T-helper 2 cell (primary cell): ENCODE data around the gene ADAMTS16.

Experiments used
- DNase-seq, 5 experiments: peaks; one replicate each; pipeline versions ENCODE4 v3.0.0 to v3.0.0-alpha.2; 2012 to 2022

Gene ADAMTS16

DNA sequence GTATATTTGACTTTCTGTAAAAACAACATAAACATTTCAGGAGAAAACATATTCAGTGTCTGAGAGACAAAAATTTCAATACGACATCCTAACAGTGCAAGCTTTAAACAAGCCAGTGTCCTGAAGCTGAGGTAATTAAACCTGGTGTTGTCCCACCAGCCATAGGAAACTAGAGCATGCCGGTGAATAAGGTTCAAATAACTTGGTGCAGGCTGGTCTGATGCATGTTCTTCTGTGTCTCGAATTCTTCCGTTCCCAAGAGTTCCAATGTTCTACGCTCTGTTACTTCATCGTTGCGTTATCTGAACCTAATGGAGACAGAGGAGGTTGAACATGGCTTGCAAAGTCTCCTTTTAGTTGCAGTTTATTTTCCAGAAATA, 48.9 kb downstream of the ADAMTS16 start:
- DNase-seq = no peak

DNA sequence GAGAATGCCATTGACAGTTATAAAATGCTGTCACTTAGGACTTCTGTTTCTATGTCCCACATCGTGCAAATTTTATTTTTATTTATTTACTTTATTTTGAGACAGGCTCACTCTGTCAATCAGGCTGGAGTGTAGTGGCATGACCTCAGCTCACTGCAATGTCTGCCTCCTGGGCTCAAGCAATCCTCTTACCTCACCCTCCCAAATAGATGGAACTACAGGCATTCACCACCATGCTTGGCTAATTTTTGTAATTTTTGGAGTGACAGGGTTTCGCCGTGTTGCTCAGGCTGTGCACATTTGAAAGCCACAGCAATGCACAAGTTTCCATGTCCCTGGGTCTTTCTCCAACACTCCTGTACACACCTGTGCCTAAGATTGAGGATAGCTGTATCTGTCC, 51.8 kb downstream of the ADAMTS16 start:
- no peak for DNase-seq

DNA sequence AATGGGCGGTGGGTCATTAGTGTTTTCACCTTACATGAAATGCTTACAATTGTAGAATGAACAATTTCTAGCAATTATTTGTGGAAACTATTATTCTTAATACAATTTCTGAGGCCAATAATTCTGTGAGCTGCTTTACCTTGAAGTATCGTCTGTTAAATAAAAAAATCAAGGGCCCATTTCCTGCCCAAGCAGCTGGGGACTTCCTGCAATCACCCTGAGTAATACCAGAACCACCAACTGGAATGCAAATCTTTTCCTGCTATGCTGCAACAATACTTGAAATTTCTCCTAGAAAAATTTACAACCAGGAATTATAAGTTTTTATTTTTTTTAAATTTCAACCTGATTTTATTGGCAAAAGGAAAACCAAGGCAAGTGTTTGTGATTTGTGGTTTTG, 52.6 kb downstream of the ADAMTS16 start:
- DNase-seq = no peak

DNA sequence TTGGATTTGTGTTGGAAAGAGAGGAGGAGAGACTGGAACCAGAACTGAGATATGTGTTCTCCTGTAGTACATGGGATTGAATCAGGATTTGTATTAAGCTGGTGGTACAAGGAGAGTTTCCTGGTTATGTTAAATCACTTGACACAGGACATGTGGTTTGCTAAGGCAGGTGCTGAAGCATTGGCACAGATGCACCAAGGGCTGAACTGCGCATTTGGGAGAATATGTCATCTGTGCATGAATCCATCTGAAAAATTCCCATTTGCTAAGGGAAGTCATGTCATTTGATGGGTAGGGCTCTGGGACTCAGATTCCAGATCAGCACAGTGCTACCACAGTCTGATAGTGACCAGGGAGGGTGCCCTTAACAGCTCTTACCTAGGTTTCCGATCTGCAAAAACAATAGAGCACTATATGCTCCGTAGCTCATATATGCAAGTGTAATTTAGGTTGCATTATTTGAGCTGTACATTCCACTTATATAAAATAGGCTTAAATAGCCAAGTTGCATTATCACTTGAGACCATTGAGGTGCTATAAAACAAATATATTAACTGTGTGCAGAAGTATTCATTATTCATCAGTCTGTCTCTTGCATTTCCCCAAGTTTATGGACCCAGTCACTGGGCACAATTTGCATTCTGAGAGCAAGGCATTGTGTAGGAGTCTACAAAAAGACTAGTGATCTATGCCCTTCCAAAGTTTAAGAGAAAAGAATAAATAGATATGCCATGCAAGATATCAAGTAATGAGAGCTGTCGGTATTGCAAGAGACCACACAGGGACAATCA, 55.2 kb downstream of the ADAMTS16 start:
- DNase-seq = no peak

DNA sequence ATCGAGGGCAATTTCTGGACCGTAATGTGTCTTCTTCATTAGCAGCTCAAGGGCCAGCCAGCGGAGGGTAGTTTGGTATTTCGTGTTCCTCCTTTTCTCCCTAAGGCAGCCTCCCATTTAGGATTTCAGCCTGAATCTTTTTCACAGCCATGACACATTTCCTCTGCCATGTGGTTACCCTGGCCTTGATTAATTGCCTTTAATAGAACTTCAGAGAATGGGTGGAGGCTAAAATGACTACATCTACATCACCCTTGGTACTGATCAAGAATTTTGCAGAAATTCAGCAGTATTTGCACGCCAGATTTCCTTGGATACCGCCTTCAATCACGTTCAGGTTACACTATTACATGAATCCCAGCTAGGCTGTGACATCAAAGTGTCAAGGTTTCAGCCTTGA, 58.0 kb downstream of the ADAMTS16 start:
- DNase-seq = no peak

DNA sequence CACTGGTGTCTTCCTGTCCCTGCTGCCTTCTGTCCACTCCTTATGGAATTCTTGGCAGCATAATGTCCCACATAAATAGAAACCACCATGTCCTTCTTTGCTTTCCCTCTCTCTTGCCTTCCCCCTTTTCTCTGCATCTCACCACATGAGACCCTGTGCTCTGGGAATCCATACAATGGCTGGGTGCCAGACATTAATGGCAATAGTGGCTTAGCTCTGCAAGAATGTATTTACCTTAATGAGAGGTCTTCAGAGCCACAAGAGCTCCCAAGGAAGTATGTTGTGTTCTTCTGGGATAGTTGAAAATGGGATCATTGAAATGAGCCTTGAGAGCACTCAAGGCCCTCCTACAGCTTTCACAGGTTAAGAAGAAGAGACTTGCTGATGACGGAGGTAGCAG, 58.7 kb downstream of the ADAMTS16 start:
- no peak for DNase-seq

DNA sequence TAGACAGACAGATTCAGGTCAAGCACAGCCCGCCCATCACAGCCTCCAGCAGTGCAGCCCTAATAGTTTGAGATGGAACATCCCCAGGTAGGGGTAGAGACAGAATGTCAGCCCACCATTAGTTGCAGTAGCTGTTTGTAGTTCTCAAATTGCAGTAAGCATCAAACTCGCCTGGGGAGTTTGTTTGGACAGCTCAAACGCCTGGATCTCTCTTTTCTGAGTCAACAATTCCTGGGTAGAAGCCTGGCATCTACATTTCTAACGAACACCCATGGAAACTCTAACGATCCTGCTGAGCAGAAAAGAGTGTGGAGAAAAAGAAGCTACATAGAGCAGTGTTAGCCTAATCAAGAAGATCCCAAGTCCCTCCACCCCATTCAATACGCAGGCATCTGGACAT, 59.4 kb downstream of the ADAMTS16 start:
- no peak for DNase-seq

DNA sequence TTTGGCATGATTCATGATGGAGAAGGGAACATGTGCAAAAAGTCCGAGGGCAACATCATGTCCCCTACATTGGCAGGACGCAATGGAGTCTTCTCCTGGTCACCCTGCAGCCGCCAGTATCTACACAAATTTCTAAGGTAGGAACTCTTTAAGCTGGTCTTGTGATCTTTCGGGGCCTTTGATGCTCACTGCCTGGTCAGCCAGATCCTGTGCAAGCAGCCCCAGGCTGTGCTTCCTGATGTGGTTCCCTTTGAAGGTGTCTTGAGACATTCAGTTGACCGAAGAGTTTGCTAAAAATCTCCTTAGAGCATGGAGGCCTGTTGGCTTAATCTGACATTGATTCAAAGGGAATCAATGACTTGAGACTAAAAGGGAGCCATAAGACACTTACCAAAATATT, 60.0 kb downstream of the ADAMTS16 start:
- no peak for DNase-seq

DNA sequence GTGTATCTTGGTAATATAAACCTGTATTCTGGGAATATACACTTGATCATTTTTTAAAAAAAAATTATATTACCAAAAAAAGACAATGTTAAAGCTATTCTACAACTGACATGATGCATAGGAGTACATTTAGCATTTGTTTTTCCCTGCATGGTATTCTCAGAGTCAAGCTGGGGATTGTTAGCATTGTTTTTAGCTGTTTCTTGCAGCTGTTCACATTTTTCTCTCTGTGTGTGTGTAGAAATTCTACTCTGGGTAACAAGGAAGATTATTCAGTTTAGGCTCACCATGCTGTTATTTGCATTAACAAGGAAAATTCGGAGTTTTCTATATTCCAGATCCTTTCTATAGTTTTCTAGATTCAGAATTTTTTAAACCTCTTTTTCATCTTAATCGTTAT, 62.2 kb downstream of the ADAMTS16 start:
- no peak for DNase-seq

DNA sequence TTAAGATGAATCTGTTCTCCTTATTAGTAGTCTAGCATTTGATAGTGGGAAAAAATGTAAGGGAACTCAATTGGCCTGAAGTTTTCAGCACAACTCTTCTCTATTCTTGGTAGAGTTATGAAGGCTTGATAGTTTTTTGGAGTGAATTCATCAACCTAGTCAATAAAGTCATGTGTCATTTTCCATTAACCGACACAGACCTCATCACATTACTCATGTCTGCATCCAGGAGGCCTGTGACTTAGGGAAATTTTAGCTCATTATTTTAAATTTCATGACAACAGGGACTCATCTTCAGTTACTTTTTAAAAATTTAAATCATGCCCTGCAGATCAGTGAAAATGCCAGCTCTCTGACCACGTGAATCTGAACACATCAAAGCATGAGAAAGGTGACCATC, 63.3 kb downstream of the ADAMTS16 start:
- no peak for DNase-seq

DNA sequence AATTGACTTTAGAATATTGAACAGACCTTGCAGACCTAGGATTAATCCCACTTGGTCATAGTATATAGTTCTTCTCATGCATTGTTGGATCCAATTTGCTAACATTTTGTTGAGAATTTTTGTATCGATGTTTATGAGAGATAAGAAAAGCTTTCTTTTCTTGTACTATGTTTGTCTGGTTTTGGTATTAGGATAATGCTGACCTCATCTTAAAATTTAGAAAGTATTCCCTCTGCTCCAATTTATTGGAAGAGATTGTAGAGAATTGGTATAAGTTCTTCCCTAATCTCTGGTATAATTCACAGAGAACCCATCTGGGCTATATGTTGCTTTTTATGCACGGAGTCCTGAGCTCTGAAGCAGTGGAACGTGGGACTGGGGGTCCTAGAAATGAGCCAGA, 67.7 kb downstream of the ADAMTS16 start:
- DNase-seq = no peak

DNA sequence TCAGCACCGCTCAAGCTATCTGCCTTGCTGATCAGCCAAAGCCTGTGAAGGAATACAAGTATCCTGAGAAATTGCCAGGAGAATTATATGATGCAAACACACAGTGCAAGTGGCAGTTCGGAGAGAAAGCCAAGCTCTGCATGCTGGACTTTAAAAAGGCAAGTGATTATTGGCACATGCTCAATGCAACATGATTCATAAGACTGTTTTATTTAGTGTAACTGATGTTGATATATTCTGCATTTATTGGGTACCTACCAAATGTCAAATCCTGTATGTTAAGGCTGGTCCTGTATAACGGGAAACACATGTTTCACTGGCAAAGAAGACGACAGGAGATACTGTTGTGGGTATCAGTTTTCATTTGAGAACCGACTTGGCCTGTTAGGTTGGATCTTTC, 69.0 kb downstream of the ADAMTS16 start:
- DNase-seq = no peak

DNA sequence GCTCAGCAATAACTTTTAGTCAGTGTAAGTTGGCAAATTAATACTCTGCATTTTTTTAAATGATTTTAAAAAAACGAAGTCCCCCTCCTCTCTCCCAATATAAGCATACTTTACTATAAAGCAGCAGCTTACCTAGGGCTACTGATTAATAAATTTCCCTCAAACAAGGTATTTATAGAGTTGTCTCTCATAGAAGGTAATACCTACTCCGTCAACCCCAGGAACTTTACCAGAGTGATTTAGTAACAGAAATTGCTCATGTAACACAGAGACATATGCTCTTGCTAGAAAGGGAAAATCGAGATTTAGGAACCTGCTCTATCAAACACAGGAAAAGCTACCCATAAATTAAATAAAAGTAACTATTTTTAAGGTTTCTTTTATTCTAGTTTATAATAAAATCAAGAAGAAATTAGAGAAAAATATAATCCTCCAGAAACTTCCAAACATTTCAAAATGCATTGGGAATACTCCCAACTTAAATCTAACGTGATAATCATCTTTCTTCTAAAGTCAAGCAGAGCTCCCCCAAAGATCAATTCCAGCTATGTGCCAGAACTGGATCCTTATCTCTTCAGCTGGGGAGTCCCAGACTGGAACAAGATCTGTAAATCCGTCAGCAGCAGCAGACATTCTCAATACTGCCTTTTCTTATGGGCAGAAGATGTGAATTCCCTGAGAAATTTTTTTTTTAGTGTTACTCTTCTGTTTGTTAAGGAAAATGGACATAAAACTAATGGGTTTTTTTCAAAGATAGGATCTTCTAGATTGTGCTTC, 69.6 kb downstream of the ADAMTS16 start:
- DNase-seq = no peak

DNA sequence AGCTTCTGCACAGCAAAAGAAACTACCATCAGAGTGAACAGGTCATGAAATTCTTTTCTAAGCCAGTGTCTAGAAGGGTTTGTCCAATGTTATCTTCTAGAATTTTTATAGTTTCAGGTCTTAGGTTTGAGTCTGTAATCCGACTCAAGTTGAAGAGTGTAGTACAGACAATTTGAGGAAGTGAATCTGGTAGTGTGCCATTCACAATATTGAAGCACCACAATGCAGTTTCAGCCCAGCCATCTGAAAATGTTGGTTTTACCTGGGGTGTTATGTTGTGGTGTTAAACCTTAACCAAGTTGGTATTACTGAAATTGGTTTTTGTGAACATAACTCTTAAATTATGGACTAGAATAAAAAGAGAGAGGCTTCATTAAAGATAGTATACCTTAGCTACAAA, 77.2 kb downstream of the ADAMTS16 start:
- no peak for DNase-seq

DNA sequence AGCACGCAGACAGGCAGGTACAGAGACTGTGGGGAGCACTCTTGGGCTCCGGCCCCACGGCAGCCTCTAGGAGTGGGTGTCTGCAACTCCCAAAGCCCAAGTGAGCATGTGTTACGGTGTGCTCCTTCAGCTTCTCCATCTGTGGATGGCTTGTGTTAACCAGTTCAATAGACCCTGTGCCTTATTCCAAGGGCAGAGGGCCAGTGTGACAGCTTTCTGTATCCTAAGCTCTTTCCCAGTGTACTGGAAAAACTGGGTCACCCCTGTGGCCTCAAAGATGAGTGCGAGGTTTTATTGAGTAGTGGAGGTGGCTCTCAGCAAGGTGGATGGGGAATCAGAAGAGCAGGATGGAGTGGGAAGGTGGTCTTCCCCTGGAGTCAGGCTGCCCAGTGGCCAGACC, 78.3 kb downstream of the ADAMTS16 start:
- no peak for DNase-seq

DNA sequence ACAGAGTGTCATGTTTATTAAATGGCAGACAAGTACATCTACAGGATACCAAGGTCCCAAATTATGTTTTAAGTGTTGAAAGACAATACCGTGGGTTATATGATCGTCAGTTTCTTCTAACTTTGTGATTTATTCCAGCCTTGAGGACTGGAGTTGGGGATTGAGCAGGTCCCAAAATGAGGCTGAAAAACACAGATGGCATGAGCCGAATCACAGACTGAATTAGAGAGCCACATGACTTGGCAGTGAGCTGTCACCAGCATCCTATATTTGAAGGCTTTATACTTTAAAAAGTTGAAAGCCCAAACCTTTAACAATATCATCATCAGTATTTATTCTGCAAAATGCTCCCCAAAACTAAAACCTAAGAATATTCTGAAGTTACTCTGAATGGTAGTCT, 79.4 kb downstream of the ADAMTS16 start:
- DNase-seq = no peak

DNA sequence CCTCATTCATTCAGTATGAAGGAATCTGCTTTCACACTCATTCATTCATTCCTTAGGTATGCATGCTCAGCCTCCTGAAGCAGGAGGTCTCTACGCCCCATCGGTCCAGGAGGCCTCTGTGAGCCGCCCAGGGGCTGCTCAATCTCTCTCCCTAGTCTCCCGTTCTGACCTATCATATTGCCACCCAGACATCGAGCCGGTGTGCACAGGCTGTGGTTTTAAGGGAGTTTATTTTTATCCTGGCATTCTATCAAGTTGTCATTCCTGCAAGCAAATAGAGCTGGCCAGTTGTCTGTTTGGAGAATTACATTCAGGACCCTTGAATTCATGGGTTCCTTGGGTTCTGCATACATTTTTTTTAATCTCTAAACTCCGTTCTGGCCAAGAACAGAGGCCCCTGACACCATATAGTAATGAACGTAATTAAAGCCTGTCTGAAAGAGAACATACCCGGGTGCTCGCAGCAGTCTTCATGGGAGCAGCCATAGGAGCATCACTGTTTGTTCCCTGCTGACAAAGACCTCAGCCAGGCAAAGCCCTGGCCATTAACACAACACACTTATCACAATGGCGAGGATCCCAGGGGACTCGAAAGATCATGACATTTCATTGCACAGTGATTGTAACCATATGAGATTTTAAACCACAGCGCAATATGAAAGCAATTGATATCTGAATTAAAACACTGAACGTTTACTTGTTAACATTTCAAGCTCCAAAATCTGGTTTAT, 80.9 kb downstream of the ADAMTS16 start:
- DNase-seq = no peak

DNA sequence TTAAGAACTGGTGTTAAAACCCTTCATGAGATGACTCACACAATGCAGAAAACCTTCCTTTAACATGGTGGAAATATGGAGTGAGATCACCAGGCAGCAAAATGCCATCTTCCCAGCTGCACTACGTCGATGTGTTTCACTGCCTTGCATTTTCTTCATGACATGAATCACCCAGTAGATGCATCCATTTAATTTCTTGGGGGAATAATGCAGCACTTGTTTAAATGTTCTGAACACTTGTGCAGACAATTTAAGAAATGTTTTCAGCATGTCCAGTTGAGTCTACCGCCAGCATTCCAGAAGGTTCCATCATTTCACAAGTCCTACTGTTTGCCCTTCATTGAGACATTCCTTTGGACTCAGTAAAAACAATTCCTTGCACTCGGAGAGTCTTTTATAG, 81.6 kb downstream of the ADAMTS16 start:
- no peak for DNase-seq

DNA sequence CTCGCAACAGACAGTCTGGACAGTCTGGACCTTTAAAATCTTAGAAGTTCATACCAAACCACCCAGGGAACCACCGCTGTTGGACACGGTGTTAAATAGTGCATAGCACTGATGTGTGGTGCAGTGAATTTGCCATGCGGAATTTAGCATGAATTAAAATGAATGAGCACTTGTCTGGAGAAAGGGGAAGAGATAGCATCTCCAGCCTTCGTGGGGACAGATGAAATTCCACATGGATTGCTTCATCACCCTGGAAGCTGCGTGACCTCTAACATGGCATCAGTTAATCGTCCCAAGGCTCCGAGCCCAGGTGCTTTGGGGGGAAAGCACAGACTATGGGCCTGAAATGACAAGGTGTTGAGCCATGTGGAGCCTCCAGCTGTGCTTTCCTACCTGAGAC, 91.4 kb downstream of the ADAMTS16 start:
- no peak for DNase-seq

DNA sequence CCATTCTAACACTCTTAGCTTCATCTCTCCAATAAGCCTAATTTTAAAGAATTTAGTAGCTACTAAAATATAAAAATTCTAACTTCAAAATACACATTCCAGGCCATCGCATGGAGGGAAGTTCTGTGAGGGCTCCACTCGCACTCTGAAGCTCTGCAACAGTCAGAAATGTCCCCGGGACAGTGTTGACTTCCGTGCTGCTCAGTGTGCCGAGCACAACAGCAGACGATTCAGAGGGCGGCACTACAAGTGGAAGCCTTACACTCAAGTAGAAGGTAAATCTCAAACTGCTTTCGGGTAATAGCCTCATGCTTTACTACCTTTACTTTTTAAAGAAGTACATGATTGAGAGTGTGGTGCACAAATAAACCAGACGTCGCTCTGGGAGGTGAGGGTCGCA, 94.8 kb downstream of the ADAMTS16 start:
- no peak for DNase-seq

DNA sequence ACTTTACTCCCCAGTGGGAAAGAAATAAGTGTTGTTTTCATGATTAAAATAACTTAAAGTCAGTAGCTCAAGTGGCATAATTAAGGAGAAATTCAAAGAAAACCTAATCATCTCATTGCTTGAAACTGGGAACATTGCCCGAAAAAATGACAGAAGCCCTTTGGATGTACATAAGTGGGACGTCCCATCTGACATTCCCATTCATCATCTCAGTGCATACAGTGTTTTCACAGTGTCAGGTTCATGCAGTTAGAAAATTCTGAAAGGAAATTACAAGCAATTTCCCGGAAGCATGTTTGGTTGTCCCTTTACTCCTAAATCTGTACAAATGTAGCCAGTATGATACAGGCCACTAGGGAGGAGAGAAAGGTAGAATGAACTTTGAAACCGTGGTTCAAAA, 95.6 kb downstream of the ADAMTS16 start:
- DNase-seq = no peak

DNA sequence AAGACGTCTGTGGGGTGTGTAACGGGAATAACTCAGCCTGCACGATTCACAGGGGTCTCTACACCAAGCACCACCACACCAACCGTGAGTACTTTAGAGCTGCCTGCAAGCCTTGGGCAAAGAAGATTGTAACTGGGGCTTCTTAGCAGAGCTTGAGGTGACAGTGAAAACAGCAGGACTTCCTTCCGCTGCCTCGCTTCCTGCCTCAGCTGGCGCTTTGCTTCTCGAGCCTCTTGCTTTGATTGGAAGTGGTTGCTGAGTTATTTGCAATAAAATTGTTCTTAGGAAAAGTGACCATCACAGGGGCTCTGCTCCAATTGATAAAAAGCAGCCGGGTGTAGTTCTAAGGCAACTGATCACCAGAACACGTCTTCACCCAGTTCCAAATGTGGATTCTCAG, 99.1 kb downstream of the ADAMTS16 start:
- DNase-seq = no peak

DNA sequence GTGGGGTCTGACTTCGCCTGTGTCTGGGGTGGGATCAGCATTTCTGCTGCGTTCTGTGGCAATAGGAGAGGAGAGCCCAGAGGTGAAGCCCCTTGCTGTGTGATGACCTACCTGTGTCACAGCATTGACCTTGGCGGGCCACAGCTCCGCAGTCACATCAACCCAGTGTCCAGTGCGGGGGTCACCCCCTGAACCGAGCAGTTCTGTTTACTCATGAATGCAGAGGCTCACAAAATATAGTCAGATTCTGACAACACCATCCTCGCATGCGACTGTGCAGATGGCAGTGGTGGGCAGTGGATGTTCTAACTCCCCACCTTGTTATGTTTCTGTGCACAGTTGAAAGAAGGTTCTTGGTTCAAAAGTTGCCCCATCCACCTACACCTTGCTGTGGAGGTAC, 100.1 kb downstream of the ADAMTS16 start:
- DNase-seq = no peak

DNA sequence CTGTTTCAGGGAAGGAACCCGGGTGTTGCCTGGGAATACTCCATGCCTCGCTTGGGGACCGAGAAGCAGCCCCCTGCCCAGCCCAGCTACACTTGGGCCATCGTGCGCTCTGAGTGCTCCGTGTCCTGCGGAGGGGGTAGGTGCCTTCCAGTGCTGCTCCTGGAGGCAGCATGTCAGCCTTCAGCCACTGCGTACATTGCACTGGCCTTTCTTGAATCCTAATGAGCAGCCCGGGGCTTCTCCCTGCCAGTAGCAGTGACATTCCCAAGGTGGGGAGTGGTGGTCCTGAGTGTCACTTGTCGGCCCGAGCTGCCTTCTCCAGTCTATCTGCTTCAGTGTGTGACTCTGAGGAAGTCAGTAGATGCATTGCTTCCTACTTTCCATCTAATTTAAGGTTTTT, 101.9 kb downstream of the ADAMTS16 start:
- no peak for DNase-seq
